Thymus (tissue), 11 donors: ENCODE data around the gene TBX19. TPM values are rescaled to one million over a fixed set of nuclear protein-coding genes. Genes with fewer than 3 reads are reported as not detected.
A peak's percentile ranks its signal among the peaks of the same experiment; 100 is the strongest.
"Not testable (repeated sequence)": the region's sequence is repeated elsewhere in the genome, so short reads cannot be mapped to it uniquely, and the experiment has no call there.

ENCODE experiments used
- DNase-seq, 9 donors: peaks; one replicate each; pipeline ENCODE4 v3.0.0-alpha.2; 2013; ENCODE audit warnings: low spot score in 9 of 9, low read depth in 6 of 9, missing footprints in 1 of 9
- H3K27ac ChIP-seq, 2 donors: one replicate each; pipeline ENCODE4 v1.5.1; 2013; ENCODE audit warnings: control low read depth in 1 of 2, low read depth in 1 of 2, low read length in 1 of 2, mild to moderate bottlenecking in 1 of 2, moderate library complexity in 1 of 2
- H3K27me3 ChIP-seq, 2 donors: one replicate each; pipeline ENCODE4 v1.5.1; 2013; ENCODE audit warnings: low read length in 1 of 2; ENCODE audit not compliant: control insufficient read depth in 2 of 2, insufficient read depth in 1 of 2
- H3K36me3 ChIP-seq, 2 donors: one replicate each; pipeline ENCODE4 v1.5.1; 2013; ENCODE audit warnings: low read length in 1 of 2, mild to moderate bottlenecking in 1 of 2, moderate library complexity in 1 of 2; ENCODE audit not compliant: control insufficient read depth in 2 of 2, insufficient read depth in 2 of 2
- H3K4me1 ChIP-seq, 2 donors: one replicate each; pipeline ENCODE4 v1.5.1; 2013; ENCODE audit warnings: low read length in 2 of 2; ENCODE audit not compliant: control insufficient read depth in 2 of 2, insufficient read depth in 2 of 2
- H3K4me3 ChIP-seq, 2 donors: one replicate each; pipeline ENCODE4 v1.5.1; 2013; ENCODE audit warnings: low read length in 2 of 2, control low read depth in 1 of 2, mild to moderate bottlenecking in 1 of 2
- H3K9me3 ChIP-seq, 2 donors: one replicate each; pipeline ENCODE4 v1.5.1; 2013; ENCODE audit warnings: low read length in 1 of 2, mild to moderate bottlenecking in 1 of 2; ENCODE audit not compliant: control insufficient read depth in 2 of 2, insufficient read depth in 1 of 2
- WGBS: extraction: QIAGEN DNeasy Blood & Tissue Kit; methylation state at CpG from one replicate; pipeline ENCODE4 v1.1.7; 2013; 5-methylcytosine and 5-hydroxymethylcytosine counted together
- polyA plus RNA-seq: library from polyadenylated mRNA; stranded (reverse); fragments of 200-250 nt; gene quantifications from one replicate; pipeline ENCODE4 v1.2.3, GENCODE V29; 2013
- total RNA-seq: library from RNA; stranded (reverse); fragments of 120-200 nt; gene quantifications from one replicate; pipeline ENCODE4 v1.2.4, GENCODE V29; 2013
- donor health status: healthy.

TBX19 gene
- total and polyA plus RNA-seq, 2 donors: 0.76 to 2.1 TPM

GRCh38 chr1:168341483-168341975 lies 60.9 kb downstream of the TBX19 start:
- peaks cover 2 to 4% of the 10 kb centered on the region in 2 donors for H3K4me1 ChIP-seq
- no peak for DNase-seq
- WGBS: 96% methylated on average over 3 of the region's 3 CpGs
- H3K4me3 ChIP-seq: no peak overlapping the region
- no peaks in the 10 kb centered on the region for H3K9me3 ChIP-seq
- H3K27ac ChIP-seq: no peak overlapping the region
- H3K27me3 ChIP-seq: no peaks in the 10 kb centered on the region
- H3K36me3 ChIP-seq: no peaks in the 10 kb centered on the region

GRCh38 chr1:168342572-168343280 lies 62.0 kb downstream of the TBX19 start:
- peak; percentile 67 to 91 (median 81) for DNase-seq
- Histone ChIP-seq H3K4me1 (peaks cover 2 to 4% of the 10 kb centered on the region in 2 donors), H3K27me3 (no peaks in the 10 kb centered on the region), H3K4me3 (no peak overlapping the region), H3K27ac (no peak overlapping the region), H3K36me3 (no peaks in the 10 kb centered on the region), H3K9me3 (no peaks in the 10 kb centered on the region)
- 19% methylated on average over 21 of the region's 21 CpGs for whole genome bisulfite sequencing

GRCh38 chr1:168343566-168343965 lies 62.9 kb downstream of the TBX19 start:
- WGBS: 94% methylated on average over 6 of the region's 6 CpGs
- no peak overlapping the region for H3K4me3 ChIP-seq
- H3K9me3 ChIP-seq: no peaks in the 10 kb centered on the region
- no peaks in the 10 kb centered on the region for H3K36me3 ChIP-seq
- DNase-seq: no peak
- peaks cover 2 to 4% of the 10 kb centered on the region in 2 donors for H3K4me1 ChIP-seq
- H3K27ac ChIP-seq: no peak overlapping the region
- no peaks in the 10 kb centered on the region for H3K27me3 ChIP-seq

- Histone ChIP-seq H3K9me3 (no peaks in the 10 kb centered on the region), H3K4me1 (peaks cover 2 to 4% of the 10 kb centered on the region in 2 donors), H3K36me3 (no peaks in the 10 kb centered on the region), H3K27me3 (no peaks in the 10 kb centered on the region), H3K4me3 (no peak overlapping the region), H3K27ac (no peak overlapping the region)
- WGBS: 97% methylated on average over 4 of the region's 4 CpGs
- no peak for DNase-seq
Measured at GRCh38 chr1:168344517-168344916, 63.8 kb downstream of the TBX19 start.

- no peak overlapping the region for H3K27ac ChIP-seq
- no peak overlapping the region for H3K4me3 ChIP-seq
- no peaks in the 10 kb centered on the region for H3K27me3 ChIP-seq
- H3K9me3 ChIP-seq: no peaks in the 10 kb centered on the region
- no peaks in the 10 kb centered on the region for H3K36me3 ChIP-seq
- no peak for DNase-seq
- WGBS: 95% methylated on average over 1 of the region's 1 CpG
- H3K4me1 ChIP-seq: peaks cover 2 to 4% of the 10 kb centered on the region in 2 donors
Measured at GRCh38 chr1:168345939-168346338, 65.3 kb downstream of the TBX19 start.

- Histone ChIP-seq H3K27me3 (no peaks in the 10 kb centered on the region), H3K9me3 (no peaks in the 10 kb centered on the region), H3K4me1 (peaks cover 1 to 2% of the 10 kb centered on the region in 2 donors), H3K36me3 (no peaks in the 10 kb centered on the region), H3K27ac (no peak overlapping the region), H3K4me3 (no peak overlapping the region)
- 98% methylated on average over 1 of the region's 1 CpG for WGBS
- DNase-seq: no peak
Measured at GRCh38 chr1:168347630-168348029, 67.0 kb downstream of the TBX19 start.

GRCh38 chr1:168348146-168348709 lies 67.6 kb downstream of the TBX19 start:
- peak in 6 of 9 donors; percentile 15 to 74 (median 34) for DNase-seq
- Histone ChIP-seq H3K36me3 (no peaks in the 10 kb centered on the region), H3K27ac (no peak overlapping the region), H3K27me3 (no peaks in the 10 kb centered on the region), H3K4me3 (peak overlapping the region in 1 of 2 donors; percentile 53), H3K9me3 (no peaks in the 10 kb centered on the region), H3K4me1 (no peaks in the 10 kb centered on the region)
- WGBS: 38% methylated on average over 8 of the region's 8 CpGs

GRCh38 chr1:168354335-168355269 lies 73.9 kb downstream of the TBX19 start:
- not testable (repeated sequence) for H3K9me3 ChIP-seq, H3K36me3 ChIP-seq, DNase-seq, H3K4me3 ChIP-seq, H3K27me3 ChIP-seq, H3K4me1 ChIP-seq, H3K27ac ChIP-seq
- 98% methylated on average over 34 of the region's 36 CpGs for WGBS
